ENCODE data around the gene PTPRD. TPM values are rescaled to one million over a fixed set of nuclear protein-coding genes. Genes with fewer than 3 reads are reported as not detected.
"Not testable (repeated sequence)": the region's sequence is repeated elsewhere in the genome, so short reads cannot be mapped to it uniquely, and the experiment has no call there.

The PTPRD gene
- total RNA-seq, 2 donors from 2014 or later, result 19.6 to 101 TPM

DNA sequence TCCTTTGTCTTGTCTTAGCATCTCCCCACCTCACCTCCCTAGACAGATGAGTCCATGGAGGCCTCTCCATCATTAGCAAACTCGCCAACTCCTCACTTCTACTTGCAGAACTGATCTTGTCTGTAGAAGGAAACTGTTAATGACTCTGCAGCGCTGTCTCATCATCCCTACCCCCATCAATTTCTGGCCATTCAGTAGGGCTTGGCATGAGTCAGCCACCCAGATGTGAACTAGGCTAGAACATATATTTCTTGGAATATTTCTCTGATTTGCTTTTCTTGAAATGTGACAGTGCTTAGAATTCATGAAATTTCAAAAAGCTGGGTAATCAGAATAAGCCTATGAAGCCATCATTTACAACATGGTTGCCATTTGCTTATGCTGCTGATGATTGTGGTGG lies 1688.2 kb downstream of the PTPRD start:
- Histone ChIP-seq H3K4me3 (no peak overlapping the region), H3K27ac (no peak overlapping the region), H3K4me1 (ENCODE audit: control insufficient read depth in 1 of 2, low read depth in 2 of 2) (no peaks in the 10 kb centered on the region), H3K36me3 (no peaks in the 10 kb centered on the region), H3K9me3 (no peaks in the 10 kb centered on the region), H3K27me3 (replicated peaks; ENCODE audit: insufficient read depth) (no peaks in the 10 kb centered on the region)
- DNase-seq (ENCODE audit: low spot score) (no peak), ATAC-seq (ENCODE audit: insufficient number of reproducible peaks, low FRiP score, low read depth) (no peak)
- TF ChIP-seq, protein P1, sequence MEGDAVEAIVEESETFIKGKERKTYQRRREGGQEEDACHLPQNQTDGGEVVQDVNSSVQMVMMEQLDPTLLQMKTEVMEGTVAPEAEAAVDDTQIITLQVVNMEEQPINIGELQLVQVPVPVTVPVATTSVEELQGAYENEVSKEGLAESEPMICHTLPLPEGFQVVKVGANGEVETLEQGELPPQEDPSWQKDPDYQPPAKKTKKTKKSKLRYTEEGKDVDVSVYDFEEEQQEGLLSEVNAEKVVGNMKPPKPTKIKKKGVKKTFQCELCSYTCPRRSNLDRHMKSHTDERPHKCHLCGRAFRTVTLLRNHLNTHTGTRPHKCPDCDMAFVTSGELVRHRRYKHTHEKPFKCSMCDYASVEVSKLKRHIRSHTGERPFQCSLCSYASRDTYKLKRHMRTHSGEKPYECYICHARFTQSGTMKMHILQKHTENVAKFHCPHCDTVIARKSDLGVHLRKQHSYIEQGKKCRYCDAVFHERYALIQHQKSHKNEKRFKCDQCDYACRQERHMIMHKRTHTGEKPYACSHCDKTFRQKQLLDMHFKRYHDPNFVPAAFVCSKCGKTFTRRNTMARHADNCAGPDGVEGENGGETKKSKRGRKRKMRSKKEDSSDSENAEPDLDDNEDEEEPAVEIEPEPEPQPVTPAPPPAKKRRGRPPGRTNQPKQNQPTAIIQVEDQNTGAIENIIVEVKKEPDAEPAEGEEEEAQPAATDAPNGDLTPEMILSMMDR (IDR thresholded peaks at IDR 0.05), result no peak

DNA sequence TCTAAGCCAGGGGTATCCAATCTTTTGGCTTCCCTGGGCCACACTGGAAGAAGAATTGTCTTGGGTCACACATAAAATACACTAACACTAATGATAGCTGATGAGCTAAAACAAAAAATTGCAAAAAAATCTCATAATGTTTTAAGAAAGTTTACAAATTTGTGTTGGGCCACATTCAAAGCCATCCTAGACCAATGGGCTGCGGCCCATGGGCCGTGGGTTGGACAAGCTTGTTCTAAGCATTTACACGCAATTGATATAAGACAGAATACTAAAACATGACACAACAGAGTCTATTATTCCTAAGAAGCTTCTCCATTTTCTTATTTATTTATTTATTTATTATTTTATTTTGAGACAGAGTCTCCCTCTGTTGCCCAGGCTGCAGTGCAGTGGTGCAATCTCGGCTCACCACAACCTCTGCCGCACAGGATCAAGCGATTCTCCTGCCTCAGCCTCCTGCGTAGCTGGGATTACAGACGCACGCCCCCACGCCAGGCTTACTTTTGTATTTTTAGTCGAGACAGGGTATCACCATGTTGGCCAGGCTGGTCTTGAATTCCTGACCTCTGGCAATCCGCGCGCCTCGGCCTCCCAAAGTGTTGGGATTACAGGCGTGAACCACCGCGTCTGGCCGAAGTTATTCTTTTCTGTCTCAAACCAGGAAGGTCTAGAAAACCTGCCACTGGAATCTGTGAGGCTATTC lies 1692.2 kb downstream of the PTPRD start:
- not testable (repeated sequence) for H3K36me3 ChIP-seq; H3K4me1 ChIP-seq (ENCODE audit: control insufficient read depth in 1 of 2, low read depth in 2 of 2); ATAC-seq (ENCODE audit: insufficient number of reproducible peaks, low FRiP score, low read depth); H3K27me3 ChIP-seq (replicated peaks; ENCODE audit: insufficient read depth); H3K4me3 ChIP-seq; DNase-seq (ENCODE audit: low spot score); H3K27ac ChIP-seq; H3K9me3 ChIP-seq

DNA sequence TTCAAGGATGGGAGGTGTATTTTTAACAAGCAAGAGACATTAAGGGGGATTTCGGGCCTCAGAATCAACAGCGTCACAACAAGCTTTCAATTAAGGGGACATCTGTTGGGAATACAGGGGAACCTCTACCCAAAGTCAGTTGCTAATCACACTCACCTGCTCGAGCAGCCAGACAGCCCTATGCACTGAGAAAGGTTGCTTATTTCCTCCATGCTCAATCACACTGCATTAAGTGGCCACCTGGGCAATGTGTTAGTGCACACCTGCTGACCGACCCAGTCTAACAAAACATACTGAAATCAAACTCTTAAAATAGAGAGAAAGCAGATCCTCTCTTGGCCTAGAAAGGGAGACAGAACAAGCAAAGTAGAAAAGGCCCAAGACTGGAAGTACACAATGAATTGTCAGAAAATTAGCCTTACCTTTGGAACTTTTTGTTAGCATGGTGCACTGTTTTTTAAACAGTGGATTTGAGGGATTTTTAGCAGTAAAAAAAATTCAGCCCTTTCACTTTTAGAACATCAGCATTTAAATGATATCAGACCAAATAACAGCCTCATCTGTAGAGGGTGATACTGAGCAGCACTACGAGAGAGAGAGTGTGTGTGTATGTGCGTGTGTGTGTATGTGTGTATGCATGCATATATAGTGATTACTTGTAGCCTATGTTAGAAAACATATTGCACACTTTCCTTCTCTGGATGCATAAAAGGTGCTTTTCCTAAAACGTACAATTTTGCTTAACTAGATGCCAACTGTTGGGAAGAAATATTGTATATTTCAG lies 1694.7 kb downstream of the PTPRD start:
- Histone ChIP-seq H3K4me1 (ENCODE audit: control insufficient read depth in 1 of 2, low read depth in 2 of 2) (no peaks in the 10 kb centered on the region), H3K36me3 (no peaks in the 10 kb centered on the region), H3K4me3 (no peak overlapping the region), H3K27me3 (replicated peaks; ENCODE audit: insufficient read depth) (no peaks in the 10 kb centered on the region), H3K9me3 (no peaks in the 10 kb centered on the region), H3K27ac (no peak overlapping the region)
- TF ChIP-seq, protein P1 (IDR thresholded peaks at IDR 0.05), result no peak
- DNase-seq (ENCODE audit: low spot score), result no peak
- ATAC-seq (ENCODE audit: insufficient number of reproducible peaks, low FRiP score, low read depth), result no peak

DNA sequence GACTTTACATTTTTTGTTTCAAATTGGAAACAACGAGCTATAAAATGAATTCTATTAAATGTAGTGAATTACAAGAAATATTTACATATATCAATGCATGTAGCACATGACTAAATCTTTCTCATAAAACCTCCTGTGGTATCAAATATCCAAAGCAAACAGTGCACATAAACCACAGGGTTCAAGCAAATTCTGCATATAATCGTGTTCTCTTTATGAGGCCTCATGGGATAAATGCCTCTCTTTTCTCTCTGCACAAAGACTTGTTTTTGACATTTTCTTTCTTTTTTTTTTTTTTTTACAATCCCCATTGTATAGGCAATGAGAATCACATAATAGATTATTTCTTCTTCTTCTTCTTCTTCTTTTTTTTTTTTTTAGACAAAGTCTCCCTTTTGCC lies 1696.0 kb downstream of the PTPRD start:
- TF ChIP-seq, protein P1 (IDR thresholded peaks at IDR 0.05), result no peak
- no peaks in the 10 kb centered on the region for H3K9me3 ChIP-seq
- no peak overlapping the region for H3K27ac ChIP-seq
- H3K36me3 ChIP-seq, result no peaks in the 10 kb centered on the region
- H3K4me3 ChIP-seq, result no peak overlapping the region
- no peaks in the 10 kb centered on the region for H3K4me1 ChIP-seq (ENCODE audit: control insufficient read depth in 1 of 2, low read depth in 2 of 2)
- no peak for DNase-seq (ENCODE audit: low spot score)
- ATAC-seq (ENCODE audit: insufficient number of reproducible peaks, low FRiP score, low read depth), result no peak
- no peaks in the 10 kb centered on the region for H3K27me3 ChIP-seq (replicated peaks; ENCODE audit: insufficient read depth)

DNA sequence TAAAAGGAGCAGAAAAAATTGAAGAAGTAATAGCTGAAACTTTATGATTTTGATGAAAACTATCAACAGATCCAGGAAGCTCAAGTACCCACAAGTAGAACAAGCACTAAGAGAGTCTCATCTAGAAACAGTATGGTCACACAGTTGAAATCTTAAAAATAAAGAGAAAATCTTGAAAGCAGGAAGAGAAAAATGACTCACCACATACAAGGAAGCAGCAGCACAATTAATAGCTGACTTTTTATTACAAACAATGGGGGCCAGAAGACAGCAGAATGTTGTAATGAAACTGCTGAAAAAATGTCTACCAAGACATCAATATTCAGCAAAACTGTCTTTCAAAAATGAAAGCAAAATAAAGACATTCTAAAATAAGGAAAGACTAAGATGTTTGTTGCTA lies 1704.9 kb downstream of the PTPRD start:
- Histone ChIP-seq H3K4me1 (ENCODE audit: control insufficient read depth in 1 of 2, low read depth in 2 of 2) (peaks cover 0 to 8% of the 10 kb centered on the region in 2 donors), H3K36me3 (no peaks in the 10 kb centered on the region), H3K27ac (no peak overlapping the region), H3K9me3 (no peaks in the 10 kb centered on the region), H3K27me3 (replicated peaks; ENCODE audit: insufficient read depth) (no peaks in the 10 kb centered on the region), H3K4me3 (no peak overlapping the region)
- no peak for DNase-seq (ENCODE audit: low spot score)
- TF ChIP-seq, protein P1 (IDR thresholded peaks at IDR 0.05), result no peak
- no peak for ATAC-seq (ENCODE audit: insufficient number of reproducible peaks, low FRiP score, low read depth)
